Coronary artery (tissue), 2 donors: ENCODE measurements around the gene FBXW9.
"Not testable (repeated sequence)": the region's sequence is repeated elsewhere in the genome, so short reads cannot be mapped to it uniquely, and the experiment has no call there.

ENCODE experiments used
- DNase-seq: peaks from one replicate; pipeline ENCODE4 v3.0.0-alpha.2; 2017; ENCODE audit warnings: low spot score
- H3K27ac ChIP-seq, 2 donors: fragments of 200-600 bp; sonication (generic); one replicate each; pipeline ENCODE4 v1.5.1; 2016 to 2019
- H3K4me3 ChIP-seq: fragments of 200-600 bp; sonication (generic); 2 replicates; pipeline ENCODE4 v1.5.1; 2016; ENCODE audit warnings: mild to moderate bottlenecking, moderate library complexity
- CTCF ChIP-seq: fragments of 200-600 bp; sonication (generic); IDR thresholded peaks from one replicate; pipeline ENCODE4 v1.5.1; 2019; ENCODE audit warnings: antibody characterized with exemption

Gene FBXW9

GRCh38 chr19:12698138-12698537 lies 1.7 kb upstream of the FBXW9 start:
- TF ChIP-seq CTCF = no peak
- H3K27ac ChIP-seq = no peak overlapping the region
- DNase-seq = no peak
- no peak overlapping the region for H3K4me3 ChIP-seq

DNA sequence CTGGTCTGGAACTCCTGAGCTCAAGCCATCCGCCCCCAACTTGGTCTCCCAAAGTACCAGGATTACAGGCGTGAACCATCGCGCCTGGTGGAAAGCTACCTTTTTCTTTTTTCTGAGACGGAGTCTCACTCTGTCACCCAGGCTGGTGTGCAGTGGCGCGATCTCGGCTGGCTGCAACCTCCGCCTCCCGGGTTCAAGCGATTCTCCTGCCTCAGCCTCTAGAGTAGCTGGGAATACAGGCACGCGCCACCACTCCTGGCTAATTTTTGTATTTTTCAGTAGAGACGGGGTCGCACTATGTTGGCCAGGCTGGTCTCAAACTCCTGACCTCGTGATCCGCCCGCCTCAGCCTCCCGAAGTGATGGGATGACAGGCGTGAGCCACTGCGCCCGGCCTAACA lies 994 bp upstream of the FBXW9 start:
- H3K27ac ChIP-seq, H3K4me3 ChIP-seq, DNase-seq: not testable (repeated sequence)

DNA sequence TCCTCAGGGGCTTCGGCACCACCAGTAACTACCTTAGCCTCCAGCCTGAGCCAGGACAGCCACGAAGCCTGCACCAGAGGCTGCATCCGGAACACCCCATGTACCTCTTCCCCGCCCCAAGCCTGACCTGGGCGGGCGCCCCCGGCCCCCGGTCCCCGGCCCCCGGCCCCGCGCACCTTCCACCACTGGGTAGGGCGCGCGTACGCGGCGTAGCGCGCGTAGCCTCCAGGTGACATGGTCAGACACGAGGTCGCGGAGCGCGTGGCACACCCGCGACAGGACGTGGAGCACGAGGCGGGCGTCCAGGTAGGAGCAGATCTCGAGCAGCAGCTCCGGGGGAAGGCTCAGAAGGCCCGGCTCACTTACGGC lies 450 bp downstream of the FBXW9 start:
- DNase-seq = no peak
- Histone ChIP-seq H3K4me3 (peak overlapping the region; percentile 73), H3K27ac (peak overlapping the region in 1 of 2 donors; percentile 86)
- no peak for TF ChIP-seq CTCF

GRCh38 chr19:12695514-12695913 lies 917 bp downstream of the FBXW9 start:
- Histone ChIP-seq H3K4me3 (peak overlapping the region; percentile 73), H3K27ac (no peak overlapping the region)
- DNase-seq = no peak
- no peak for TF ChIP-seq CTCF

DNA sequence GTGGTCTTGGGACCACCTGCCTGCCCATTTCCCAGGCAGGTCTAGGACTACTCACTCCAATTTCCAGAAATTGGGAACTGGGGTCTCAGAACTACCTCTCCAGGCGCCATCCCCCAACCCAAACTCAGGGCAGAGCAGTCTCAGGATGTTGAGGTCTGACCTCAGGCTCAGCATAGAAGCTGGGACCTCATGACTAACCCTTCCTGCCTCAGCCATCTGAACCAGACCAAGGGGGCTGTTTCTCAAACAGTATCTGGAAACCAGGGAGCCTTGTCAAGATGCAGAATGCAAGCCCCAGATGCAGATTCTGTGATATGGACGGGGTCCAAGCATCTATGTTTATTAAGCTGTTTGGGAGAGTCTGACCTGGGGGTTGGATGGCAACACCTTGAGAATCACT lies 1.3 kb downstream of the FBXW9 start:
- DNase-seq = no peak
- Histone ChIP-seq H3K27ac (no peak overlapping the region), H3K4me3 (no peak overlapping the region)
- TF ChIP-seq CTCF = no peak

GRCh38 chr19:12694641-12695040 lies 1.8 kb downstream of the FBXW9 start:
- H3K4me3 ChIP-seq = no peak overlapping the region
- no peak for DNase-seq
- TF ChIP-seq CTCF = no peak
- H3K27ac ChIP-seq = no peak overlapping the region

- Histone ChIP-seq H3K4me3 (no peak overlapping the region), H3K27ac (no peak overlapping the region)
- TF ChIP-seq CTCF = no peak
- DNase-seq = no peak
These were observed 3.5 kb downstream of the FBXW9 start for GRCh38 chr19:12692960-12693359.

DNA sequence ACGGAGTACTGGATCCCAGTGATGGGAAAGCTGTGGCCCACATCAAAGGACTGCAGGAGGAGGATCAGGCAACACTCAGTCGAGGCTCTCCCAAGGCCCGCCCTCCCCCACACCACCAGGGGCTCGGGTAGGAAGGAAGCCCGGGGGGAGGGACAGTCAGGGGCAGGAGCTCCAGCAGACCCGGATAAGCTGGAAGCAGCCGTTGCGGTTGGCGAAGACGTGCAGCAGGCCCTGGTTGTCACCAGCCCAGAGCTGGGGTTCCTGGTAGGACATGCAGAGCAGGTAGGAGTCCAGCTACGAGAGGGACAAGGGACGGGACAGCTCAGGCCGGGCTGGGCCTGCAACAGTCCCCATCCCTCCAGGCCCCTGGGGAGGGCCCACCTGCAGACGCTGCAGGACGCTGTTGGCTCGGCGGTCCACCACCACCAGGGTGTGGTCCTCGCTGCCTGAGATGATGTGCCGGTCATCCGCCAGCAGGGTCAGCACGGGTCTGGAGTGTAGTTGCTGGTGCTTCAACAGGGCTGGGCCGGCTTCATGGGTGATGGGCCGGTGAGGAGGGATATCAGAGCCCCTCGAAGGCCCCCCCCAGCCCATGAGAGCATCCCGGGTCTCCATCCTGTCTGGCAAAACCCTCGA lies 6.7 kb downstream of the FBXW9 start:
- H3K27ac ChIP-seq = no peak overlapping the region
- DNase-seq = peak; percentile 68
- no peak for TF ChIP-seq CTCF
- no peak overlapping the region for H3K4me3 ChIP-seq
